NCI-H748 treated with DMSO at 0.1 percent for 48 hours (cell line): ENCODE results near the gene CDK5R2.

Experiments used
- DNase-seq: peaks from one replicate; lab custom pipeline; 2025; lab: John Stamatoyannopoulos, UW

Gene CDK5R2

GRCh38 chr2:218988164-218988563 is 28.7 kb downstream of the CDK5R2 start:
- DNase-seq: no peak

- no peak for DNase-seq
Observed at GRCh38 chr2:218988650-218989049, 29.2 kb downstream of the CDK5R2 start.

GRCh38 chr2:218990052-218990451 is 30.6 kb downstream of the CDK5R2 start:
- no peak for DNase-seq

GRCh38 chr2:218990612-218991011 is 31.1 kb downstream of the CDK5R2 start:
- no peak for DNase-seq

- no peak for DNase-seq
Observed at GRCh38 chr2:218991674-218992168, 32.3 kb downstream of the CDK5R2 start.

- DNase-seq: no peak
Observed at GRCh38 chr2:218992196-218992595, 32.7 kb downstream of the CDK5R2 start.

- peak; percentile 16 for DNase-seq
Observed at GRCh38 chr2:218992703-218993344, 33.4 kb downstream of the CDK5R2 start.

- DNase-seq: peak; percentile 57
Observed at GRCh38 chr2:218993345-218994315, 34.2 kb downstream of the CDK5R2 start, which contains the start of gene CRYBA2. TSS of gene CRYBA2 (minus strand) at chr2:218993422. CDS start at chr2:218993176, 246 bp downstream.

- DNase-seq: no peak
Observed at GRCh38 chr2:218995561-218995960, 36.1 kb downstream of the CDK5R2 start.

GRCh38 chr2:218995972-218996711 is 36.7 kb downstream of the CDK5R2 start:
- DNase-seq: peak; percentile 82

- DNase-seq: peak; percentile 45
Observed at GRCh38 chr2:218996937-218997336, 37.5 kb downstream of the CDK5R2 start.

- no peak for DNase-seq
Observed at GRCh38 chr2:218997731-218998130, 38.3 kb downstream of the CDK5R2 start.

GRCh38 chr2:218998414-218999002 is 39.0 kb downstream of the CDK5R2 start:
- DNase-seq: no peak

- no peak for DNase-seq
Observed at GRCh38 chr2:218999021-218999880, 39.8 kb downstream of the CDK5R2 start.

GRCh38 chr2:218999881-219000568 is 40.6 kb downstream of the CDK5R2 start:
- DNase-seq: peak; percentile 77

GRCh38 chr2:219000569-219000960 is 41.1 kb downstream of the CDK5R2 start:
- peak; percentile 12 for DNase-seq

GRCh38 chr2:219001100-219001576 is 41.7 kb downstream of the CDK5R2 start:
- DNase-seq: no peak

GRCh38 chr2:219001577-219002394 is 42.3 kb downstream of the CDK5R2 start:
- DNase-seq: peak; percentile 98
